Cardiac muscle cell (in vitro differentiated cells and primary cell): Measurements from ENCODE around the gene SMIM41. TPM values are rescaled to one million over a fixed set of nuclear protein-coding genes. Genes with fewer than 3 reads are reported as not detected.

Source experiments
- DNase-seq, 2 donors: peaks; one replicate each; pipeline versions ENCODE4 v3.0.0 to v3.0.0-alpha.2; 2010 to 2017; ENCODE audit warnings: low read depth in 1 of 2, low spot score in 1 of 2
- H3K27ac ChIP-seq: fragments of 200-600 bp; sonication (generic); 2 replicates; pipeline ENCODE4 v1.5.1; 2016
- H3K27me3 ChIP-seq: fragments of 200-600 bp; sonication (generic); 2 replicates; pipeline ENCODE4 v1.6.0; 2016; ENCODE audit warnings: control low read depth
- H3K36me3 ChIP-seq: fragments of 200-600 bp; sonication (generic); 2 replicates; pipeline ENCODE4 v1.5.1; 2016; ENCODE audit warnings: control low read depth
- H3K4me1 ChIP-seq: fragments of 200-600 bp; sonication (generic); 2 replicates; pipeline ENCODE4 v1.8.1; 2017; ENCODE audit warnings: low read depth, mild to moderate bottlenecking, mixed run types
- H3K4me3 ChIP-seq: fragments of 200-600 bp; sonication (generic); 2 replicates; pipeline ENCODE4 v1.5.1; 2016; ENCODE audit warnings: mild to moderate bottlenecking
- H3K9me3 ChIP-seq: fragments of 200-600 bp; sonication (generic); 2 replicates; pipeline ENCODE4 v1.5.1; 2017; ENCODE audit warnings: low read depth, mild to moderate bottlenecking, control low read depth
- polyA plus RNA-seq: library from polyadenylated mRNA; unstranded; fragments of >200 nt; fragmentation: Nextera tagmentation; extraction: Ambion mirVana; gene quantifications from 2 replicates; pipeline ENCODE4 v1.2.1, GENCODE V29; 2016
- total RNA-seq: library from RNA; depleted of rRNA; stranded (reverse); fragments of >200 nt; gene quantifications from 2 replicates; pipeline ENCODE4 v1.2.3, GENCODE V29; 2016
- TF ChIP-seq, protein P1 (sequence below): IDR thresholded peaks from 2 replicates; pipeline ENCODE4 v1.5.1; 2012; ENCODE audit warnings: low read depth, mild to moderate bottlenecking, low read length

Gene SMIM41
- total and polyA plus RNA-seq, 2 experiments from 2014 or later = not detected

DNA sequence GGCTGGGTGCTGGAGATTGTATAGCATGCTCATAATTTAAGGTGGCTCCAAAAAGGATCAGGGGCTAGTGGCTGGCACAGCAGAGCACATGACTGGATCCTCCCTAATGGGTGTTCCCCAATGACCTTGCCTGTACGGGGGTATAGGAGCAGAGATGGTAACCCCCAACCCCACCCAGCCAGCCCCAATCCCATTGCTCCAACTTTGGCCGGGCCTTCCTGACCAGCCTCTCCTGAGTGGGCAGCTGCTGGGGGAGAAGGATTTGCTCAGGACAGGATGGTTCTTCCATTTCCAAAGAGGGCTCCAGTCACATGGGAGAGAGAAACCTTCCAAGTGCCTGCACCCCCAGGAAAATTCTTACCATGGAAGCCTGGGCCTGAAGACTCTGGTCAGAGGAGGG, 43.6 kb upstream of the SMIM41 start:
- Histone ChIP-seq H3K36me3 (no peaks in the 10 kb centered on the region), H3K4me3 (no peak overlapping the region), H3K27me3 (peaks cover 2% of the 10 kb centered on the region), H3K4me1 (peaks cover 10% of the 10 kb centered on the region), H3K27ac (no peak overlapping the region), H3K9me3 (no peaks in the 10 kb centered on the region)
- DNase-seq = no peak
- TF ChIP-seq, protein P1, sequence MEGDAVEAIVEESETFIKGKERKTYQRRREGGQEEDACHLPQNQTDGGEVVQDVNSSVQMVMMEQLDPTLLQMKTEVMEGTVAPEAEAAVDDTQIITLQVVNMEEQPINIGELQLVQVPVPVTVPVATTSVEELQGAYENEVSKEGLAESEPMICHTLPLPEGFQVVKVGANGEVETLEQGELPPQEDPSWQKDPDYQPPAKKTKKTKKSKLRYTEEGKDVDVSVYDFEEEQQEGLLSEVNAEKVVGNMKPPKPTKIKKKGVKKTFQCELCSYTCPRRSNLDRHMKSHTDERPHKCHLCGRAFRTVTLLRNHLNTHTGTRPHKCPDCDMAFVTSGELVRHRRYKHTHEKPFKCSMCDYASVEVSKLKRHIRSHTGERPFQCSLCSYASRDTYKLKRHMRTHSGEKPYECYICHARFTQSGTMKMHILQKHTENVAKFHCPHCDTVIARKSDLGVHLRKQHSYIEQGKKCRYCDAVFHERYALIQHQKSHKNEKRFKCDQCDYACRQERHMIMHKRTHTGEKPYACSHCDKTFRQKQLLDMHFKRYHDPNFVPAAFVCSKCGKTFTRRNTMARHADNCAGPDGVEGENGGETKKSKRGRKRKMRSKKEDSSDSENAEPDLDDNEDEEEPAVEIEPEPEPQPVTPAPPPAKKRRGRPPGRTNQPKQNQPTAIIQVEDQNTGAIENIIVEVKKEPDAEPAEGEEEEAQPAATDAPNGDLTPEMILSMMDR = no peak

DNA sequence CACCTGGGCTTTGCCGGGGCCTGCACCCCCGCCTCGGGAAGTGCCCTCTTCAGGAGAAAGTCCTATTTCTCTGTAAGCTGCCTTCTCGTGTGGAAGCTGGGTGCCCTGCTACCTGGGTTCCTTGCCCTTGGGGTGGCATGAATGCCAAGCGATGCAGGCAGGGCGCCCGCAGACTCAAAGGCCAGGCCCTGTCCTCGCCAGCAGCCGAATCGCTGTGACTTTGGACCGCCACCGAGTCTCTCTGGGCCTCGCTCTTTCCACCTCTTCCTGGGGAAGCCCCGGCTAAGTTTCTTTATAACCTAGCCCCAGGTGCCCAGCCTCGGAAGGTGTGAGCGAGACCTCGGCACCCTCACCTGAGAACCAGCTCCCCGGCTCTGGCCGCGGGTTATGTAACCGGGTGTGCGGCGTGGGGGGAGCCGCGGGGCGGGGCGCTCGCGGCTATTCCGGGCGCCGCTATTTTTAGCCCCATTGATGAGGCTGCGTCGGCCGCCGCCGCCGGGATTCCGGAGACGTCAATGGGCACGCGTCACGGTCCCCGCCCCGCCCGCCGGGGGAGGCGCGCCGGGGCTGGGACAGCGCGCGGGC, 42.8 kb upstream of the SMIM41 start:
- DNase-seq = peak; percentile 87 to 92
- peaks cover 2% of the 10 kb centered on the region for H3K27me3 ChIP-seq
- no peaks in the 10 kb centered on the region for H3K36me3 ChIP-seq
- TF ChIP-seq, protein P1 = no peak
- peak overlapping the region; percentile 37 for H3K27ac ChIP-seq
- peaks cover 10% of the 10 kb centered on the region for H3K4me1 ChIP-seq
- H3K4me3 ChIP-seq = peak overlapping the region; percentile 34
- H3K9me3 ChIP-seq = no peaks in the 10 kb centered on the region

DNA sequence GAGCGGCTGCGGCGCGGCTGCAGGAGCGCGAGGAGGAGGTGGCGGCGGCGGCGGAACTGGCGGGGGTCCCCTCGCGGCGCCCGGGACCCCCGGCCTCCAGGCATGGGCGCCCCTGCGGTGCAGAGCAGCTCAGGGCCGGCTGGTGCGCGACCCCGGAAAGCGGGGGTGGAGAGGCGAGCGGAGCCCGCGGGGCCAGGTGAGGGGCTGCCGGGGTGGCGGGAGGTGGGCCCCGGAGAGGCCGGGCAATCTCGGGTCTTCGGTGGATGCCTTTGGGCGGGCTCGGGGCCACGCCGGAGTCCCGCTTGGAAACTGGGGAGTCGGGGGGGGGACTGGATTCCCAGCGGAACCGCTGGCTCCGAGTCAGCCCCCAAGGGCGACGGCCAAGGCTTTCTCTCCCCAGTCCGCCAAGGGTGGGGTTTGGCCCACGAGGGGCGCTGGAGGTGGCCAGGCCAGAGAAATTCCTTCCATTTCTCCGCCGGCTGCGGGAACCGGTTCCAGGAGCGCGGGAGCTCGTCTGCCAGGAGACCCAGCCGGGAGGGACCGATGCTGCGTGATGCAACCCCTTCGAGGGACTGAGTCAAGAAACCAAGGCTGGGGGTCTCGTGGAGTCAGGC, 42.1 kb upstream of the SMIM41 start:
- H3K4me3 ChIP-seq = peak overlapping the region; percentile 50
- TF ChIP-seq, protein P1 = peak; percentile 15
- H3K27ac ChIP-seq = peak overlapping the region; percentile 63
- DNase-seq = peak; percentile 69 to 77
- H3K9me3 ChIP-seq = no peaks in the 10 kb centered on the region
- H3K4me1 ChIP-seq = peaks cover 6% of the 10 kb centered on the region
- peaks cover 2% of the 10 kb centered on the region for H3K27me3 ChIP-seq
- H3K36me3 ChIP-seq = no peaks in the 10 kb centered on the region

DNA sequence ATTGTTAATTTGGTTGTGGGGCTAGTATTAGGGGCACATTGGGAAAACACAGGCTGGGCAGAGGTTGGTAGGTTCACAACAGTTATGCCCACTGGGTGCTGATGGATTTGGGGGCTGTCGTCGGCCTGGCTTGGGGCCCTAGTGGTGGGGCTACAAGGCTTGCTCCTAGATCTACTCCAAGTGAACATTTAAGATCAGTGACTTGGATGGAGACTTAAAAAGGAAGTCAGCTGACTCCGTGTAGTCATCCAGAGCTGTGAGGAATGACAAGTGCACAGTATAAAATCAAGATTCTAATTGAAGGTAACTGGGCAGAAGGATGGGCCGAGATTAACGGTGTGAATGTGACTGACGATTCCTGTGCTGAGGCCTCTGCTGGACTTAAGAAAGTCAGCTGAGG, 41.1 kb upstream of the SMIM41 start:
- Histone ChIP-seq H3K9me3 (no peaks in the 10 kb centered on the region), H3K27me3 (no peaks in the 10 kb centered on the region), H3K4me3 (no peak overlapping the region), H3K36me3 (no peaks in the 10 kb centered on the region), H3K27ac (no peak overlapping the region), H3K4me1 (peaks cover 4% of the 10 kb centered on the region)
- no peak for DNase-seq
- TF ChIP-seq, protein P1 = no peak

DNA sequence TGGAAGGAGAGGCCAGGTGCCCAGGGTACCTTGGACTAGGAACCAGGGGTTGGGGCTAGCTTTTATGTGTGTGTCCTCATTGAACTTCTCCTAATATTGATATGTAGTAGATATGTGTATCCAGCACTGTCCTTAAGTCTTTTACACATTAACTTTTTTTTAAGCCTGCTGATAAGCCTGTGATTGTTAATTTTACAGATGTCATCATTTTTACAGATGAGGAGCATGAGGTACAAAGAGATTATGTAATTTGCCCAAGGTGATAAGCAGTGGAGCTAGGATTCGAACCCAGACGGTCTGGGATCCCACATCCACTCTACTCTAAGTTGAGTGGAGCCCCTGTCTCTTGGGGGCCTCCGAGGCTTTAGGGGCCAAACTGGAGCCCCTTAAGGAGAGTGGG, 38.5 kb upstream of the SMIM41 start:
- Histone ChIP-seq H3K9me3 (no peaks in the 10 kb centered on the region), H3K4me3 (no peak overlapping the region), H3K27ac (no peak overlapping the region), H3K4me1 (peaks cover 4% of the 10 kb centered on the region), H3K36me3 (no peaks in the 10 kb centered on the region), H3K27me3 (no peaks in the 10 kb centered on the region)
- no peak for DNase-seq
- TF ChIP-seq, protein P1 = no peak
